Subcutaneous abdominal adipose tissue (tissue), 5 donors: ENCODE data around the gene TRPV2.

Source experiments
- H3K27ac ChIP-seq: one replicate; pipeline ENCODE4 v1.7.0; 2013; ENCODE audit warnings: low read depth, mild to moderate bottlenecking, inconsistent platforms, low read length, moderate library complexity
- H3K27me3 ChIP-seq, 5 donors: one replicate each; pipeline ENCODE4 v1.7.0; 2013; ENCODE audit warnings: low read length in 5 of 5, inconsistent platforms in 1 of 5; ENCODE audit not compliant: control insufficient read depth in 5 of 5, insufficient read depth in 4 of 5
- H3K36me3 ChIP-seq, 5 donors: one replicate each; pipeline ENCODE4 v1.7.0; 2013; ENCODE audit warnings: low read length in 5 of 5; ENCODE audit not compliant: control insufficient read depth in 5 of 5, insufficient read depth in 5 of 5
- H3K4me1 ChIP-seq, 5 donors: one replicate each; pipeline ENCODE4 v1.7.0; 2013; ENCODE audit warnings: low read length in 5 of 5, mild to moderate bottlenecking in 3 of 5, moderate library complexity in 1 of 5; ENCODE audit not compliant: control insufficient read depth in 5 of 5, insufficient read depth in 5 of 5
- H3K4me3 ChIP-seq, 5 donors: one replicate each; pipeline ENCODE4 v1.7.0; 2013; ENCODE audit warnings: low read length in 5 of 5, low read depth in 1 of 5
- H3K9ac ChIP-seq, 5 donors: one replicate each; pipeline ENCODE4 v1.7.0; 2013; ENCODE audit warnings: low read length in 5 of 5, mild to moderate bottlenecking in 4 of 5, moderate library complexity in 3 of 5
- H3K9me3 ChIP-seq, 5 donors: one replicate each; pipeline ENCODE4 v1.7.0; 2013; ENCODE audit warnings: low read length in 5 of 5; ENCODE audit not compliant: control insufficient read depth in 5 of 5
- donor health status: healthy.
- donor health status: healthy.
- donor health status: healthy.
- donor health status: healthy.
- donor health status: healthy.

Gene TRPV2

GRCh38 chr17:16463358-16464302 lies 48.3 kb downstream of the TRPV2 start:
- Histone ChIP-seq H3K27me3 (no peaks in the 10 kb centered on the region), H3K9me3 (no peaks in the 10 kb centered on the region), H3K4me3 (no peak overlapping the region), H3K4me1 (peaks cover 4 to 54% (median 49%) of the 10 kb centered on the region in 5 donors), H3K27ac (no peak overlapping the region), H3K36me3 (peaks cover 0 to 16% (median 0%) of the 10 kb centered on the region in 5 donors), H3K9ac (peak overlapping the region in 1 of 5 donors; percentile 38)

- Histone ChIP-seq H3K9me3 (no peaks in the 10 kb centered on the region), H3K27me3 (no peaks in the 10 kb centered on the region), H3K4me3 (peak overlapping the region in 1 of 5 donors; percentile 11), H3K4me1 (peaks cover 4 to 59% (median 49%) of the 10 kb centered on the region in 5 donors), H3K36me3 (peaks cover 0 to 16% (median 0%) of the 10 kb centered on the region in 5 donors), H3K27ac (no peak overlapping the region), H3K9ac (peak overlapping the region in 1 of 5 donors; percentile 8)
Measured at GRCh38 chr17:16464303-16465051, 49.1 kb downstream of the TRPV2 start.

GRCh38 chr17:16465052-16465312 lies 49.6 kb downstream of the TRPV2 start:
- peaks cover 0 to 2% (median 0%) of the 10 kb centered on the region in 5 donors for H3K27me3 ChIP-seq
- no peak overlapping the region for H3K27ac ChIP-seq
- peak overlapping the region in 1 of 5 donors; percentile 8 for H3K9ac ChIP-seq
- H3K36me3 ChIP-seq = peaks cover 0 to 16% (median 0%) of the 10 kb centered on the region in 5 donors
- H3K4me3 ChIP-seq = peak overlapping the region in 1 of 5 donors; percentile 11
- no peaks in the 10 kb centered on the region for H3K9me3 ChIP-seq
- H3K4me1 ChIP-seq = peaks cover 7 to 59% (median 53%) of the 10 kb centered on the region in 5 donors

GRCh38 chr17:16465861-16466338 lies 50.5 kb downstream of the TRPV2 start:
- no peak overlapping the region for H3K27ac ChIP-seq
- H3K9me3 ChIP-seq = no peaks in the 10 kb centered on the region
- H3K27me3 ChIP-seq = peaks cover 0 to 2% (median 0%) of the 10 kb centered on the region in 5 donors
- H3K4me3 ChIP-seq = no peak overlapping the region
- H3K4me1 ChIP-seq = peaks cover 14 to 68% (median 61%) of the 10 kb centered on the region in 5 donors
- H3K9ac ChIP-seq = no peak overlapping the region
- peaks cover 0 to 15% (median 0%) of the 10 kb centered on the region in 5 donors for H3K36me3 ChIP-seq

DNA sequence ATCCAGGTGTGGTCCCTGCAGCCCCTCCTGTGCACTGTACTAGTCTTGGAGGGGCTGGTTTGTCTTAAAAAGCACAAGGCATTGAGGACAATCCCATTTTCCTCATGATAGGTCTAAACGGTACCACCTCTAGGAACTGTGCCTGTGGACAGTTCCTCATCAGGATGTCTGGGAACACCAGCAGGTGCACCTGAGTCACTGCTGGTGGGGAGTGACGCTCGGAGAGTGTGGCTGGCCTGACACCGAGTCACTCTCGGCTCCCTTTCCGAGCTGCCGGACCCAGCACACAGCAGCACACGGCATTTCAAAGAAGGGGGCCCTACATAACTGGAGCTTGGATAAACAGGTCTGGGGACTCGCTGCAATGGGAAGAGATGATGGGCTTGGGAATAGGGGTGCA lies 51.0 kb downstream of the TRPV2 start:
- no peak overlapping the region for H3K27ac ChIP-seq
- H3K9ac ChIP-seq = no peak overlapping the region
- H3K4me3 ChIP-seq = no peak overlapping the region
- peaks cover 0 to 2% (median 0%) of the 10 kb centered on the region in 5 donors for H3K27me3 ChIP-seq
- H3K4me1 ChIP-seq = peaks cover 14 to 71% (median 61%) of the 10 kb centered on the region in 5 donors
- H3K9me3 ChIP-seq = no peaks in the 10 kb centered on the region
- H3K36me3 ChIP-seq = peaks cover 0 to 9% (median 0%) of the 10 kb centered on the region in 5 donors

- H3K36me3 ChIP-seq = peaks cover 0 to 3% (median 0%) of the 10 kb centered on the region in 5 donors
- H3K27me3 ChIP-seq = peaks cover 0 to 2% (median 0%) of the 10 kb centered on the region in 5 donors
- H3K27ac ChIP-seq = no peak overlapping the region
- no peaks in the 10 kb centered on the region for H3K9me3 ChIP-seq
- no peak overlapping the region for H3K4me3 ChIP-seq
- no peak overlapping the region for H3K9ac ChIP-seq
- peaks cover 14 to 71% (median 56%) of the 10 kb centered on the region in 5 donors for H3K4me1 ChIP-seq
Measured at GRCh38 chr17:16467044-16467443, 51.7 kb downstream of the TRPV2 start.

- no peak overlapping the region for H3K4me3 ChIP-seq
- no peak overlapping the region for H3K9ac ChIP-seq
- peaks cover 13 to 65% (median 48%) of the 10 kb centered on the region in 5 donors for H3K4me1 ChIP-seq
- H3K27me3 ChIP-seq = peaks cover 0 to 2% (median 0%) of the 10 kb centered on the region in 5 donors
- H3K9me3 ChIP-seq = no peaks in the 10 kb centered on the region
- peaks cover 0 to 3% (median 0%) of the 10 kb centered on the region in 5 donors for H3K36me3 ChIP-seq
- H3K27ac ChIP-seq = no peak overlapping the region
Measured at GRCh38 chr17:16467886-16468285, 52.5 kb downstream of the TRPV2 start.

DNA sequence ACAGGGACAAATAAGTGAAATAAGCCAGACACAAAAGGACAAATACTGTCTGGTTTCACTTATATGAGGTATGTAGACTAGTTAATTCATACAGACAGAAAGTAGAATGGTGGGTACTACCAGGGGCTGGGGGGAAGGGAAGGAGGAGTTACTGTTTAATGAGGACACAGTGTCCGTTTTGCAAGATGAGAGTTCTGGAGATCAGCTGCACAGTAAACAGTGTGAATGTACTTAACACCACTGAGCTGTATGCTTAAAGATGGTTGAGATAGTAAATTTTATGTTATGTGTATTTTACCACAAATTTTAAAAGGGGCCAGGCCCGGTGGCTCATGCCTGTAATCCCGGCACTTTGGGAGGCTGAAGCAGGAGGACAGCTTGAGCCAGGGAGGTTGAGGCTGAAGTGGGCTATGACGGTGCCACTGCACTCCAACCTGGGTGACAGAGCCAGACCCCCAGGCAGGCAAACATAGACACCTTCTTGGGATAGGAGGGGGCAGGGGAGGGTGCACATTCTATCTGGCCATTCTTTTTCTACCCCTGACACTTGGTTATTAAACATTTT lies 53.1 kb downstream of the TRPV2 start:
- Histone ChIP-seq H3K4me1 (peaks cover 13 to 59% (median 42%) of the 10 kb centered on the region in 5 donors), H3K4me3 (no peak overlapping the region), H3K9me3 (no peaks in the 10 kb centered on the region), H3K36me3 (no peaks in the 10 kb centered on the region), H3K9ac (no peak overlapping the region), H3K27me3 (peaks cover 0 to 2% (median 0%) of the 10 kb centered on the region in 5 donors), H3K27ac (no peak overlapping the region)

- peak overlapping the region in 4 of 5 donors; percentile 11 to 42 (median 32) for H3K4me3 ChIP-seq
- no peaks in the 10 kb centered on the region for H3K36me3 ChIP-seq
- peaks cover 0 to 2% (median 0%) of the 10 kb centered on the region in 5 donors for H3K27me3 ChIP-seq
- peaks cover 10 to 43% (median 24%) of the 10 kb centered on the region in 5 donors for H3K4me1 ChIP-seq
- no peaks in the 10 kb centered on the region for H3K9me3 ChIP-seq
- H3K27ac ChIP-seq = no peak overlapping the region
- peak overlapping the region in 2 of 5 donors; percentile 11 to 15 for H3K9ac ChIP-seq
Measured at GRCh38 chr17:16470265-16470664, 54.9 kb downstream of the TRPV2 start.
